GM18951 (cell line): Measurements from ENCODE around the gene PTP4A2.

Experiments
- POLR2A ChIP-seq: IDR thresholded peaks from 4 replicates; pipeline ENCODE4 v1.6.1; 2011; ENCODE audit warnings: mild to moderate bottlenecking; ENCODE audit not compliant: insufficient read length, insufficient read depth; ENCODE audit errors: extremely low read depth
- in situ Hi-C: fragments of 300-500 bp; cut with MboI; formaldehyde crosslinking; loops from one replicate; pipeline ENCODE4 v1.12.0; 2022; ENCODE audit warnings: low sequenced_read_pairs, mixed read lengths, inconsistent platforms; ENCODE audit not compliant: unreplicated experiment

The PTP4A2 gene

GRCh38 chr1:31866450-31867032 is 71.6 kb downstream of the PTP4A2 start:
- in situ Hi-C loops: no loop called here
- no peak for TF ChIP-seq POLR2A

DNA sequence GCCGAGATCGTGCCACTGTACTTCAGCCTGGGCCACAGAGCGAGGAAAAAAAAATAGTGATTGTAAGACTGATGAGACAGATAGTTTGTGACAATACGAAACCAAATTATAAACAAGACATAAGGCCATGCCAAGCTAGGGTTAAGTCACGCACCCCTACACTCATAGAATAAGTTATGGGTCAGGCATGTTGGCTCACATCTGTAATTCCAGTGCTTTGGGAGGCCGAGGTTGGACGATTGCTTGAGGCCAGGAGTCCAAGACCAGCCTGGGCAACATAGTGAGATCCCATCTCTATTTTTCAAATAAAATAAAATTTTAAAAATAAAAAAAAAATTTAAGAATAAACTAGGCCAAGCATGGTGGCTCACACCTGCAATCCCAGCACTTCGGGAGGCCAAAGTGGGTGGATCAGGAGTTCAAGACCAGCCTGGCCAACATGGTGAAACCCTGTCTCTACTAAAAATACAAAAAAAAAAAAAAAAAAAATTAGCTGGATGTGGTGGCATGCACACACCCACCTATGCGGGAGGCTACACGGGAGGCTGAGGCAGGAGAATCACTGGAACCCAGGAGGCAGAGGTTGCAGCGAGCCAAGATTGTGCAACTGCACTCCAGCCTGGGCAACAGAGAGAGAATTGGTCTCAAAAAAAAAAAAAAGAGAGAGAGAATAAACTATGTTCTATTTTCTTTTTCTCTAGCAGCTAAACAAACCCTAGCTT is 72.3 kb downstream of the PTP4A2 start:
- TF ChIP-seq POLR2A: no peak
- in situ Hi-C loops: no loop called here

DNA sequence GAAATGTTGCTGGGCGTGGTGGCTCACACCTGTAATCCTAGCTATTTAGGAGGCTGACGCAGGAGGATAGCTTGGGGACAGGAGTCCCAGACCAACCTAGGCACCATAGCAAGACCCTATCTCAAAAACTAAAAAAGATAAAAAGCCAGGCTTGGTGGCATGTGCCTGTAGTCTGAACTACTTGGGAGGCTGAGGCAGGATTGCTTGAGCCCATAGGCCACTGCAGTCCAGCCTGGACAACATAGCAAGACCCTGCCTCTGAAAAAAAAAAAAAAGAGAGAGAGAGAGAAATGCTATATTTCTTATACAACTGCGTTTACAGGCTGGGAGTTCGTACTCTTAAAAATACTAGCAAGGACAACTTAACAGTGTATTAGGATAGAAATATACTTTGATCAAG is 76.1 kb downstream of the PTP4A2 start:
- in situ Hi-C loops: no loop called here
- no peak for TF ChIP-seq POLR2A

DNA sequence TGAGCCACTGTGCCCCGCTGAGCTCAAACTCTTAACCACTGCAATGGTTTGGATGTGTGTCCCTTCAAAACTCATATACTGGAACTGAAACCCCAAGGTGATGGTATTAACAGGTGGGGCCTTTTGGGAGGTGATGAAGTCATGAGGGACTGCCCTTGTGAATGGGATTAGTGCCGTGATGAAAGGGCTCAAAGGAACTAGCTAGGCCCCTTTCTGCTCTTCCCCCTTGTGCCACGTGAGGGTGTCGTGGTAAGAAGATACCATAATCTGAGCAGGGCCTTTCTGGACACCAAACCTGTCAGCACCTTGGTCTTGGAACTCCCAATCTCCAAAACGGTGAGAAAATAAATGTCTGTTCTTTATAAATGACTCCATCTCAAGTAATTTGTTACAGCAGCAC is 76.8 kb downstream of the PTP4A2 start:
- in situ Hi-C loops: no loop called here
- TF ChIP-seq POLR2A: no peak

GRCh38 chr1:31860581-31860980 is 77.6 kb downstream of the PTP4A2 start:
- in situ Hi-C loops: no loop called here
- TF ChIP-seq POLR2A: no peak

- no peak for TF ChIP-seq POLR2A
- in situ Hi-C loops: no loop called here
These were observed 78.4 kb downstream of the PTP4A2 start for GRCh38 chr1:31859719-31860118.

GRCh38 chr1:31859044-31859443 is 79.1 kb downstream of the PTP4A2 start:
- TF ChIP-seq POLR2A: no peak

GRCh38 chr1:31857863-31858262 is 80.3 kb downstream of the PTP4A2 start:
- in situ Hi-C loops: no loop called here
- no peak for TF ChIP-seq POLR2A

More at GRCh38 chr1:31859044-31859443, 79.1 kb downstream of the PTP4A2 start:
- in situ Hi-C loops: no loop called here
